ENCODE measurements around the gene CNR2. TPM values are rescaled to one million over a fixed set of nuclear protein-coding genes. Genes with fewer than 3 reads are reported as not detected.
"Not testable (repeated sequence)": the region's sequence is repeated elsewhere in the genome, so short reads cannot be mapped to it uniquely, and the experiment has no call there.

Gene CNR2
- polyA plus RNA-seq, 1 experiment = not detected

DNA sequence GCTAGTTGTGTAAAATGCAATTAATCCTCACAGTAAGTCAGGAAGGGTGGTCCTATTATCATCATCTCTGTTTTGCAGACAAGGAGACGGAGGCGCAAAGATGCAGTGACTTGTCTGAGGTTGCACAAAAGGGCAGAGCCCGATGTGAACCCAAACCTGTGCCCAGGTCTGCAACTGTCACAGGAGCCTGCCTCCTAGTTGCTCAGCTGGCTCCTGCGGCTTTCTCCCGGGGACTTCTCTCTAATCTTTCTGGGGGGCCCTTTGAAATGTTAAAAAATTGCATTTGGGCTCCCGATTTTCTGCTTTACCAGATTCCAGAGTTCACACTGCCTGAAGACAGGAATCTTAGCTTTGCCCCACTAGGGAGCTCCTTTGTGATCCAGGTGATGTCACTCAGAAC, 9.4 kb downstream of the CNR2 start:
- DNase-seq (ENCODE audit: low read depth) = no peak
- H3K27me3 ChIP-seq (ENCODE audit: control insufficient read depth, insufficient read depth, low read length) = peaks cover 23% of the 10 kb centered on the region
- H3K4me3 ChIP-seq (ENCODE audit: low read depth, low read length) = no peak overlapping the region
- TF ChIP-seq, protein P1, sequence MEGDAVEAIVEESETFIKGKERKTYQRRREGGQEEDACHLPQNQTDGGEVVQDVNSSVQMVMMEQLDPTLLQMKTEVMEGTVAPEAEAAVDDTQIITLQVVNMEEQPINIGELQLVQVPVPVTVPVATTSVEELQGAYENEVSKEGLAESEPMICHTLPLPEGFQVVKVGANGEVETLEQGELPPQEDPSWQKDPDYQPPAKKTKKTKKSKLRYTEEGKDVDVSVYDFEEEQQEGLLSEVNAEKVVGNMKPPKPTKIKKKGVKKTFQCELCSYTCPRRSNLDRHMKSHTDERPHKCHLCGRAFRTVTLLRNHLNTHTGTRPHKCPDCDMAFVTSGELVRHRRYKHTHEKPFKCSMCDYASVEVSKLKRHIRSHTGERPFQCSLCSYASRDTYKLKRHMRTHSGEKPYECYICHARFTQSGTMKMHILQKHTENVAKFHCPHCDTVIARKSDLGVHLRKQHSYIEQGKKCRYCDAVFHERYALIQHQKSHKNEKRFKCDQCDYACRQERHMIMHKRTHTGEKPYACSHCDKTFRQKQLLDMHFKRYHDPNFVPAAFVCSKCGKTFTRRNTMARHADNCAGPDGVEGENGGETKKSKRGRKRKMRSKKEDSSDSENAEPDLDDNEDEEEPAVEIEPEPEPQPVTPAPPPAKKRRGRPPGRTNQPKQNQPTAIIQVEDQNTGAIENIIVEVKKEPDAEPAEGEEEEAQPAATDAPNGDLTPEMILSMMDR (IDR thresholded peaks at IDR 0.05; ENCODE audit: insufficient read depth, low read depth, low read length) = no peak
- ChIA-PET CTCF (interaction anchor here (1.3 kb wide), 1 partner anchor 35 kb away, joined by 3 read pairs; no protein-coding TSS in a partner anchor), POLR2A (interaction anchor here (0.5 kb wide), 1 partner anchor 13 kb away, joined by 7 read pairs; no protein-coding TSS in a partner anchor)
- H3K36me3 ChIP-seq (ENCODE audit: control insufficient read depth, insufficient read depth, low read length) = no peaks in the 10 kb centered on the region

DNA sequence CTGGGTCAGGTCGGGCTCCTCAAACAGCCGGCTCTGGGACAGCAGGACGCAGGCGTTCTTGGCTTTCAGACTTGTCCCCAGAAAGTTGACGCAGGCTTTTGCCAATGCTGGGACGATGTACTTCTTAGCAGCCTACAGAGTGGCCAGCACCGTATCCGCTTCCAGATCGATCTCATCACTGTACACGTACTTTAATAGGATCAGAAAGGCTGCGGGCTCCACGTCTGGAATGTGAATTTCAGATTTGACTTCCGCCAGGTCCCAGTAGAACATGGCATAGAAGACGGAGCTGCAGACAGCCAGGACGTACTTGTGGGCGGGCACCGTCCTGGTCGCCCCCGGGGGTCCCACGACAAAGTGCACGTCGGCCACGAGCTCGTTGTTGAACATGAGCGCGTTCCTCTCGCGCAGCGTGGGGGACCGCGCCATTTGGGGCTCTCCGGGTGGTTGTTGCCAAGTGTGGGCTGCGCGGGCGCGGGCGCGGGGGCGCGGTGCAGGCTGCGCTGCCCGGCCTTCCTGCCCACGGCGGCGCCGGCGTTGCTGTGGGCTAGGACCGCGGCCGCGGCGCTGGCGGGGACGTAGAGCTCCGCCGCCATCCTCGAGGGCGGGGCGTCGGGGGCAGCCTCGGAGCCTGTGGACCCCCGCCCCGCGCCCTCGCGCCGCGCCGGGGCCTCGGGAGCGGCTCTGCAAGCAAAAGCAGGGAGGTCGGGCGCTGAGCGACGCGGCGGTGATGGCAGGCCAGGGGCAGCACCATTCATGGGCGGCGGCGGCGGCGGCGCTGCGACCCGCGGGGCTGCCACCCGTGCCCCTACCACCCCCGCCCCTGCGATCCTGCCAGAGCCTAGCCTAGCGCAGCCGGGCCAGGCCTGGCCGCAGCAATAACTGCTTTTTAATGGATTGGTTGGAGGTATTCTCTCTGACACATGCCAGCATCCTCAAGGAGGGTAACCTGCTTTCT, 10.6 kb downstream of the CNR2 start:
- Histone ChIP-seq H3K4me3 (ENCODE audit: low read depth, low read length) (no peak overlapping the region), H3K36me3 (ENCODE audit: control insufficient read depth, insufficient read depth, low read length) (no peaks in the 10 kb centered on the region), H3K27me3 (ENCODE audit: control insufficient read depth, insufficient read depth, low read length) (peaks cover 23% of the 10 kb centered on the region)
- TF ChIP-seq, protein P1 (IDR thresholded peaks at IDR 0.05; ENCODE audit: insufficient read depth, low read depth, low read length) = no peak
- DNase-seq (ENCODE audit: low read depth) = no peak
- CTCF ChIA-PET = interaction anchor here (0.6 to 1.4 kb wide), 2 partner anchors 92 to 144 kb away, joined by 3 read pairs; no protein-coding TSS in a partner anchor
- POLR2A ChIA-PET = no interaction called here

DNA sequence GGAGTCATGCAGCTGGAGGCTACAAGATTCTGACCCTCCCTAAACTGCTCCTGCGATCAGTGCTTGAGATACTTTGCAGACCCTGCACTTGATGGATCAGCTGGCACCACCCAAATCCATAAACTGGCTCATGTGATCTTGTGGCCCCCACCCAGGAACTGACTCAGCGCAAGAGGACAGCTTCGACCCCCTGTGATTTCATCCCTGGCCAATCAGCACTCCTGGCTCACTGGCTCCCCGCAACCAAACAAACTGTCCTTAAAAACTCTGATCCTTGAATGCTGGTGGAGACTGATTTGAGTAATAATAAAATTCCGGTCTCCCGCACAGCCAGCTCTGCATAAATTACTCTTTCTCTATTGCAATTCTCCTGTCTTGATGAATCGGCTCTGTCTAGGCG, 13.1 kb downstream of the CNR2 start:
- H3K27me3 ChIP-seq (ENCODE audit: control insufficient read depth, insufficient read depth, low read length) = peaks cover 28% of the 10 kb centered on the region
- H3K4me3 ChIP-seq (ENCODE audit: low read depth, low read length); POLR2A ChIA-PET; H3K36me3 ChIP-seq (ENCODE audit: control insufficient read depth, insufficient read depth, low read length); DNase-seq (ENCODE audit: low read depth): not testable (repeated sequence)
- CTCF ChIA-PET = interaction anchor here (0.8 to 2.1 kb wide), 2 partner anchors 9 to 17 kb away, joined by 3 to 6 read pairs; no protein-coding TSS in a partner anchor

DNA sequence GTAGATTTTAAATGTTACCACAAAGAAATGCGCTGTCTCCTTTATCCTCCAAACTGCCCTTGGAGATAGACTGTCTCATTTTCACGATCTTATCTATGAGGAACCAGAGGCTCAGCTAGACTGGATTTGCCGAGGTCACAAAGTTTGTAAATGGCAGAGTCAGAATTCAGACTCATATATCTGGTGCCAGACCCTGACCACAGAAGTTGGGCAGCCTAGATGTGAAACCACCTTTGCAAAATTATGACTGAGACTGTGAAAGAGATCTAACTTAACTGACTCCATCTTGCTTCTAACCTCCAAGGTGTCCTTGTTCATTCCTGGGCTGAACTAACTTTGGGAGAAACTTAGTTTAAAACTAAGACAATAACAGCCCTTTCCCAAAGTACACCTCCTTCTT, 14.1 kb downstream of the CNR2 start:
- Histone ChIP-seq H3K36me3 (ENCODE audit: control insufficient read depth, insufficient read depth, low read length) (no peaks in the 10 kb centered on the region), H3K27me3 (ENCODE audit: control insufficient read depth, insufficient read depth, low read length) (peaks cover 23% of the 10 kb centered on the region), H3K4me3 (ENCODE audit: low read depth, low read length) (no peak overlapping the region)
- DNase-seq (ENCODE audit: low read depth) = no peak
- TF ChIP-seq, protein P1 (IDR thresholded peaks at IDR 0.05; ENCODE audit: insufficient read depth, low read depth, low read length) = no peak
- POLR2A ChIA-PET = no interaction called here
- CTCF ChIA-PET = interaction anchor here (0.6 kb wide), 1 partner anchor 90 kb away, joined by 3 read pairs; no protein-coding TSS in a partner anchor

DNA sequence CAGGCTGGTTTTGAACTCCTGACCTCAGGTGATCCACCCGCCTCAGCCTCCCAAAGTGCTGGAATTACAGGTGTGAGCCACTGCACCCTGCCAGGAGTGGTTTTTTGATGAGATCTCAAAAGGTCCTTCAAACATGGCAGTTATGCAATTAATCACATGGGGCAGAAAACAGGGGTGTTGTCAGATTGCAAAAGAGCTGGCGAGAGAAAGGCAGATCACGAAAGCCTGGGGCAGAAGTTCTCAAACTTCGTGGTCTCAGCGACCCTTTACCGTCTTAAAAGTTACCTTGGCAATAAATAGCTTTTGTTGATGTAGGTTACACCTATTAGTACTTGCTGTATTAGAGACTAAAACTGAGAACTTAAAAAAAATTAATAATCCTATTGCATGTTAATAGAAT, 16.1 kb downstream of the CNR2 start:
- no peak for DNase-seq (ENCODE audit: low read depth)
- TF ChIP-seq, protein P1 (IDR thresholded peaks at IDR 0.05; ENCODE audit: insufficient read depth, low read depth, low read length) = no peak
- ChIA-PET POLR2A (no interaction called here), CTCF (interaction anchor here (0.9 to 1.0 kb wide), 3 partner anchors 9 to 87 kb away, joined by 3 read pairs; no protein-coding TSS in a partner anchor)
- Histone ChIP-seq H3K4me3 (ENCODE audit: low read depth, low read length) (no peak overlapping the region), H3K27me3 (ENCODE audit: control insufficient read depth, insufficient read depth, low read length) (peaks cover 15% of the 10 kb centered on the region), H3K36me3 (ENCODE audit: control insufficient read depth, insufficient read depth, low read length) (no peaks in the 10 kb centered on the region)
